SU-DHL-6 (cell line): ENCODE results near the gene WDR37.

Source experiments
- EZH2phosphoT487 ChIP-seq: fragments of 200-600 bp; sonication (generic), shearing (Covaris generic); conservative IDR thresholded peaks from 2 replicates; pipeline ENCODE4 v1.6.1; 2018; ENCODE audit warnings: mild to moderate bottlenecking, antibody characterized with exemption, low read length, moderate library complexity, mixed read lengths
- TF ChIP-seq, protein P1 (sequence below): fragments of 200-600 bp; sonication (generic); IDR thresholded peaks from one replicate; pipeline ENCODE4 v1.5.1; 2017; ENCODE audit warnings: antibody characterized with exemption, mild to moderate bottlenecking, low read length, moderate library complexity; ENCODE audit not compliant: insufficient read depth, poor library complexity, severe bottlenecking

DNA sequence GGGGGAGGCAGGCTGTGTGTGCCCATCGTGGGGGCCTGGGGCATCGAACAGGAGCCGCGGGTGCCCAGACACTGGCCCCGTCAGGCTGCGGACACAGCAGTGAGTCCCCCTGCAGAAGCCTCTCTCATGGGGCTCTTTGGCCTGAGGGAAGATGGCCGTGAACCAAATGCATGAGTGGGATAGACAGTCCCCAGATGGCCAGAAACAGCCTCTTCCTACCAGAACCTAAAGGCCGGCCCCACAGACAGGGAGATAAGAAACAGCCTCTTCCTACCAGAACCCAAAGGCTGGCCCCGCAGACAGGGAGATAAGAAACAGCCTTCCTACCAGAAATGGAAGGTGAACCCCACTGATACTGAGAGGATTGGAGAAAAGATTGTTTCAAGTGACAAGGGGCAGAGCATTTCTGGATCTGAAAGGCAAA is 47.1 kb upstream of the WDR37 start:
- TF ChIP-seq, protein P1, sequence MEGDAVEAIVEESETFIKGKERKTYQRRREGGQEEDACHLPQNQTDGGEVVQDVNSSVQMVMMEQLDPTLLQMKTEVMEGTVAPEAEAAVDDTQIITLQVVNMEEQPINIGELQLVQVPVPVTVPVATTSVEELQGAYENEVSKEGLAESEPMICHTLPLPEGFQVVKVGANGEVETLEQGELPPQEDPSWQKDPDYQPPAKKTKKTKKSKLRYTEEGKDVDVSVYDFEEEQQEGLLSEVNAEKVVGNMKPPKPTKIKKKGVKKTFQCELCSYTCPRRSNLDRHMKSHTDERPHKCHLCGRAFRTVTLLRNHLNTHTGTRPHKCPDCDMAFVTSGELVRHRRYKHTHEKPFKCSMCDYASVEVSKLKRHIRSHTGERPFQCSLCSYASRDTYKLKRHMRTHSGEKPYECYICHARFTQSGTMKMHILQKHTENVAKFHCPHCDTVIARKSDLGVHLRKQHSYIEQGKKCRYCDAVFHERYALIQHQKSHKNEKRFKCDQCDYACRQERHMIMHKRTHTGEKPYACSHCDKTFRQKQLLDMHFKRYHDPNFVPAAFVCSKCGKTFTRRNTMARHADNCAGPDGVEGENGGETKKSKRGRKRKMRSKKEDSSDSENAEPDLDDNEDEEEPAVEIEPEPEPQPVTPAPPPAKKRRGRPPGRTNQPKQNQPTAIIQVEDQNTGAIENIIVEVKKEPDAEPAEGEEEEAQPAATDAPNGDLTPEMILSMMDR, result no peak
- no peak for TF ChIP-seq EZH2phosphoT487
